Measurements from ENCODE around the gene GLIS1.

GLIS1 gene

DNA sequence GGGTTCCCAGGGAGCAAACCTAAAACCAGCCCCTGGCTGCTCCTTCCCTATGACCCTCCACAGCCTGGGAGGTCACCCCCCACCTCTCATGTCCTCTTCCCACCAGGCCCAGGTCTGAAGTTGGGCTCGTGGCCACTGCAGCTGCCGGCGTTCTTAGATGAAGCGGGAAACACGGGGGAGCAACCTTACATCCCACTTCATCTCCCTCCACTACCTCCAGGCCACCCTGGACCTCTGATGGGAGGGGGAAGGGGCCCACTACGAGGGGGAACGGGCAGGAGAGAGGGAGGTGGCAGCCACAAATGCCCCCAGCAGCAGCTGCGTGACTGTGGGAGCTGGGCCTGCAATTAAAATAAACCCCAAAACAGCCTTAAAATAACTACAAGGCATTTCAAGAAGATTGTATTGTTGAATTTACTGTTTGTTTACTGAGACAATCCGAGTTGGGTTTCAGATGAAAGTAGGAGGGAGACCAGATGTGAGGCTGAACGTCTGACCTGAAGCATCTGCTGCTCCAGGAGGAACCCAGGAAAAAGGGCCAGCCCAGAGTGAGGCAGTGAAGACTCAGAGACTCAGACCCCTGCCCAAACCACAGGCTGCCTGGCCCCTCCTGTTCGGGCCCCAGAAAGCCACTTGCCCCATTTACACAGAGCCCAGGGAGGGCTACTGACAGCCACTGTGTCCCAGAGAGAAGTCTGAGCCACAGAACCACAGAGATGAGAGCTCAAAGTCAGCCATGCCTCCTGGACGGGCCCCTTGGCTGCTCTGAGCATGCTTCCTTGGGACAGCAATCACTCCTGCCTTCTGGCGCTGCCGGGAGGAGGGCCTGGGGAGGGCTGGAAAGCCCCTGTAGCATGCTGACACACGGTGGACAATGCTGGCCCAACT, 59.8 kb downstream of the GLIS1 start:
- DNase-seq (ENCODE audit: low spot score): no peak

- DNase-seq (ENCODE audit: low spot score): no peak
Measured at GRCh38 chr1:53678507-53678906, 60.5 kb downstream of the GLIS1 start.

- no peak for DNase-seq (ENCODE audit: low spot score)
Measured at GRCh38 chr1:53678046-53678445, 60.9 kb downstream of the GLIS1 start.

DNA sequence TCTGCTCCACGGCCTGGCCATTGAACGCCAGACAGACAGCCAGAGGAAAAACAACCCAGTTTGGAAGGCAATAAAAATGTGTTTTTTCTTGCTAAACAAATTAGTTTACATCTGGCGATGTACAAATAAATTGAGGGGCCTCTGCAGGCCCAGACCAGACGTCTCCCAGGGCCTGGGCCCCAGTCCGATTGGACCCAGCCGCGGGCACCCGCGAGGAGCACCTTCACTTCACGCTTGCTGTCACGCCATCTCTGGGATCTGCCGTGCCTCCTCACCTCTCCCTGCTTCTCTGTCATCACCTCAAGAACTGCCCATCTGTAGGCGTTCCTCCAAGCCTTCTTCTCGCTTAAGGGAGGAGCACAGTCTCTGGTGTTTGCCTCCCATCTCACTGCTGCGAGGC, 61.5 kb downstream of the GLIS1 start:
- DNase-seq (ENCODE audit: low spot score): no peak

GRCh38 chr1:53672785-53673184, 66.2 kb downstream of the GLIS1 start:
- DNase-seq (ENCODE audit: low spot score): no peak

DNA sequence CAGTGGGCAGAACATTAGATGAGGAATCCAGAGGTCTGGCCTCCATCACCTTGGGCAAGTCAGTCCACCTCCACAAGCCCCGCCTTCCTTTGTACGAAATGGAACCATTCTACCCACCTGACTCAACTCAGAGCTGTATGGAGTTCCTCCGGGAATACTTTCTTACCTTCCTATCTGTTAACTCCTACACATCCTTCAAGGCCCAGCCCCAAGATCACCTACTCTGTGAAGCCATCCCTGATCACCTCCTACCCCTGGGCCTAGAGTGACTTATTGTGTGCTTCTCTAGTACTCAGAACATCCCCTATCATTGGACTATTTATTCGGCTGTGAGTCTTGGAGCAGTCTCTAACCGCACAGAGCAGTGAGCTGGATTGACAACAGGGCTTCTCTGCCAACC, 66.7 kb downstream of the GLIS1 start:
- no peak for DNase-seq (ENCODE audit: low spot score)

GRCh38 chr1:53669621-53670191, 69.3 kb downstream of the GLIS1 start:
- DNase-seq (ENCODE audit: low spot score): no peak

DNA sequence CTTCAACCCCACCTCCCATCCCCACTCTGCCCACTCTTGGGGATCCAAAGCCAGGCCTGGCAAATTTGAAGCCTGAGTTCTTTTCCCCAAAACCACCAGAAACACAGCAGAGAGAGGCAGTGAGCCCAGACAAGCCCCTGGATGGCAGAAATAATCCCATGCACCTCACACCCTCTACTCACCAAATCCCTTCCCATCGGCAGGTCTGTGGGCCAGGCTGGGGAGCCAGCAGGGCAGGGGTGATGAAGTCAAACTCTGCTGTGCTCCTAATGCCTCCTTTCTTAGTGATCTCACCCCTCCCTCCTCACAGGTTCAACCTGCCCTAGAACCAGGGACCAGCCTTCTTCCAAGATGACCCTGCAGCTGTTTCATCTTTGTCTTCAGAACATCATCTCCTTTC, 72.4 kb downstream of the GLIS1 start:
- DNase-seq (ENCODE audit: low spot score): no peak

GRCh38 chr1:53665996-53666395, 73.0 kb downstream of the GLIS1 start:
- DNase-seq (ENCODE audit: low spot score): no peak

GRCh38 chr1:53663529-53664300, 75.2 kb downstream of the GLIS1 start:
- DNase-seq (ENCODE audit: low spot score): no peak

- no peak for DNase-seq (ENCODE audit: low spot score)
Measured at GRCh38 chr1:53662951-53663350, 76.0 kb downstream of the GLIS1 start.

- DNase-seq (ENCODE audit: low spot score): no peak
Measured at GRCh38 chr1:53662169-53662568, 76.8 kb downstream of the GLIS1 start.

DNA sequence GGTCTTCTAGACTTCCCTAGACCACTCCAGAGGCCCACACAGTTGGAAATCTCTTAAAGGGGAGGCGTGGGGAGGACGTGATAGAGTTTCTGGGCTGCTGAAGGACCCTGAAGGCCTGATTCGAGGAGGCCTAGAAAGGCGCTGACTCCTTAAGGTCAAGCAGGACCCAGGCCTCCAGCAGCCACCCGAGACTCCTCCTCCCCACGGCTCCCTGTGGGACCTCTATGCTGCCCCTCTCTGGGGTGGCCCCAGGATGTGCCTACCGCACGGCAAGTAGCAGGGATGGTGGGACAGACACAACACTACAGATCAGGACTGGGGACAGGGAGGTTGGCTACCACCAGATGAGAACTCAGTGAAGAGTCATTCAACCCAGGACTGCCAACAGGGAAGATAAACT, 77.5 kb downstream of the GLIS1 start:
- DNase-seq (ENCODE audit: low spot score): no peak

- DNase-seq (ENCODE audit: low spot score): no peak
Measured at GRCh38 chr1:53660666-53661065, 78.3 kb downstream of the GLIS1 start.

DNA sequence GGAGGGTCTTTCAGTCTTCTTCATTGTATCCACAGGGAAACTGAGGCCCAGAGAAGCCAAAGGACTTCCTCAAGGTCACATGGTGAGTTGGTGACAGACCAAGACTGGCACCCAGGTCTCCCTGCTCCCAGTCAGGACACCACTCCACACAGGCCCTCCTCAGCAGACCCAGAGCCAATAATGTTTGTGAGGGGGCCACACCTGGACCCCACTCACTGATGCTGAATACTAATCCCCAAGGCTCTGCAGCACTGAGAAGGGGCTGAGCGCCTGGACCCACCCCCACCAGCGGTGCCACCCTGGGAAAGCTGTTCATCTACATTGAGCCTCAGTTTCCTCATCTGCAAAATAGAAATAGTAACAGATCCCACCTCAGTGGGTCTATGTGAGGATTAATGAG, 79.5 kb downstream of the GLIS1 start:
- no peak for DNase-seq (ENCODE audit: low spot score)

- DNase-seq (ENCODE audit: low spot score): no peak
Measured at GRCh38 chr1:53658489-53659230, 80.3 kb downstream of the GLIS1 start.

- no peak for DNase-seq (ENCODE audit: low spot score)
Measured at GRCh38 chr1:53657891-53658396, 81.0 kb downstream of the GLIS1 start.

DNA sequence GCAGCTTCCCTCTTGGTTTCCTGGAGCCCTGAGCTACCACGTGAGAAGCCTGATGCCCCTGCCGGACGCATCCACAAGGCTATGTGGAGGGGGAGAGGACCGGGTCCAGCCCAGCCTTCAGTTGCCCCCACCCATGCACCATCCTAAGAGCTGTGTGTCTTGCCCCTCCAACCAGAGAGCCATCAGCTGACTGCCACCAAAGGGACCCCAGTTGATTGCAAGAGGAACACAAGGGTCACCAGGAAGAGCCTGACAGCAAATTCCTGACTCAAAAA, 81.5 kb downstream of the GLIS1 start:
- no peak for DNase-seq (ENCODE audit: low spot score)

- DNase-seq (ENCODE audit: low spot score): no peak
Measured at GRCh38 chr1:53656747-53657530, 82.0 kb downstream of the GLIS1 start.

DNA sequence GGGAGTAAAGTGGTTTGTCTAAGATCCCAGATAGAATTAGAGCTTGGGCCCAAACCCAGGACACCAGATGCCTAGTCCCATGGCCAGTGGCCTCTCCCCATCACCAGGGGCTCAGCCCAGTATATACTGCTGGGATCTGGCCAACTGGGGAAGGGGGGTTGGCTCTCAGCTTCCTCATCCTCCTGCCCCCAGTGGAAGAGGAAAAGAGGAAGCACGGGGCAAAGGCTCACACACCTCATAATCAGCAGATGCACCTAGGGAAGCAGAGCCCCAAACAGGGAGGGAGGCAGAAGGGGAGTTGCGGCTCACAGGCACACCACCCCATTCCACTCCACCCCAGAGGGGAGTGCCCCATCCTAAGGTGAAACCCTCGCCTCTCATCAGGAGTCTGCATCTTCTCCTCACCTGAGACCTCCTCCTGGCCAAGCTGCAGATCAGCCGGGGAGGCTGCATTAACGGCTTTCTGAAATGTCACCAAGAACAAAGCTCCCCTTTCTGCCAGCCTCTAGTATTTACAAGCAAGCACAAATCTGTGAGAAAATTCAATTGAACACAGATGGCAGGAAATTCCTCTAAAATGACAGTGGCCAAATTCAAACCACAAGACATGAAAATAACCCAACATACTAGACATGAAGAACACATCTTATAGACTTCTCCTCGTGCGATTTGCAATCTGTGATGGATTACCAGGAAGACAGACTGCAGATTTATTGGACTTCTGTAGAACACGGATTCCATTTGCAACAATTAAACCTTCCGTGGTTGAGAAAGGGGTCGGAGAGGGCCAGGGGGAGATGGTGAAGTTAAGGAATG, 82.8 kb downstream of the GLIS1 start:
- DNase-seq (ENCODE audit: low spot score): no peak
